A673 (cell line): Measurements from ENCODE around the gene SPPL3.

Source experiments
- CTCF ChIP-seq: fragments of 300-800, 200-600 bp; sonication (generic); conservative IDR thresholded peaks from 2 replicates; pipeline ENCODE4 v1.5.1; 2017; ENCODE audit warnings: low read depth, mild to moderate bottlenecking, antibody characterized with exemption, low read length, moderate library complexity, mixed read lengths
- EZH2 ChIP-seq: fragments of 200-600 bp; sonication (generic); IDR thresholded peaks from 2 replicates; pipeline ENCODE4 v1.6.1; 2017; ENCODE audit warnings: borderline replicate concordance, low read depth, mild to moderate bottlenecking, mixed read lengths, antibody characterized with exemption, low read length; ENCODE audit not compliant: poor library complexity, severe bottlenecking

- TF ChIP-seq CTCF (no peak), EZH2 (no peak)
These were observed 10.6 kb upstream of the SPPL3 start for GRCh38 chr12:120914794-120915193.
